H1 (cell line): ENCODE results near the gene UCHL5. TPM values are rescaled to one million over a fixed set of nuclear protein-coding genes. Genes with fewer than 3 reads are reported as not detected.

ENCODE experiments used
- CTCF ChIA-PET: fragments of 300-600 bp; sonication (Branson Sonifier 250); formaldehyde crosslinking; loops from one replicate; lab custom pipeline; 2021; ENCODE audit not compliant: partially characterized antibody; lab: Charles Lee
- POLR2A ChIA-PET: fragments of 300-600 bp; sonication (Branson Sonifier 250); formaldehyde crosslinking; loops from one replicate; lab custom pipeline; 2021; ENCODE audit warnings: inconsistent platforms; ENCODE audit not compliant: partially characterized antibody; lab: Charles Lee
- DNase-seq, 2 experiments: peaks; one replicate each; pipeline versions ENCODE4 v3.0.0 to v3.0.0-alpha.2; 2010 to 2022; ENCODE audit warnings: low spot score in 2 of 2, low read depth in 1 of 2, mixed read lengths in 1 of 2
- FAIRE-seq: peaks from 2 replicates; lab custom pipeline; 2011; peaks lifted over from hg19 to GRCh38; lab: Jason Lieb, UNC
- H2AFZ ChIP-seq: 2 replicates; pipeline ENCODE4 v1.8.1; 2012; ENCODE audit warnings: low read length, inconsistent platforms
- H2AK5ac ChIP-seq: 2 replicates; pipeline ENCODE4 v1.6.1; 2013; ENCODE audit warnings: low read depth, low read length
- H2BK120ac ChIP-seq: replicated peaks from 2 replicates; pipeline ENCODE3; 2013; ENCODE audit warnings: low read depth, low read length, inconsistent platforms
- H2BK12ac ChIP-seq: 2 replicates; pipeline ENCODE4 v1.6.1; 2013; ENCODE audit warnings: low read depth, low read length
- H2BK15ac ChIP-seq: 2 replicates; pipeline ENCODE4 v1.6.1; 2013; ENCODE audit warnings: low read length
- H2BK20ac ChIP-seq: 2 replicates; pipeline ENCODE4 v1.6.1; 2013; ENCODE audit warnings: low read length
- H2BK5ac ChIP-seq: 2 replicates; pipeline ENCODE4 v1.6.1; 2013; ENCODE audit warnings: low read depth, low read length
- H3K14ac ChIP-seq: 2 replicates; pipeline ENCODE4 v1.6.1; 2013; ENCODE audit warnings: inconsistent platforms; ENCODE audit not compliant: insufficient read length
- H3K18ac ChIP-seq: 2 replicates; pipeline ENCODE4 v1.6.1; 2013; ENCODE audit warnings: low read length; ENCODE audit errors: extremely low read depth
- H3K23ac ChIP-seq: 2 replicates; pipeline ENCODE4 v1.6.1; 2013; ENCODE audit warnings: inconsistent platforms; ENCODE audit not compliant: insufficient read length
- H3K23me2 ChIP-seq: 2 replicates; pipeline ENCODE4 v1.6.1; 2013; ENCODE audit warnings: low read depth, low read length
- H3K27ac ChIP-seq: 2 replicates; pipeline ENCODE4 v1.6.1; 2011; ENCODE audit warnings: low read depth, low read length, inconsistent platforms
- H3K27me3 ChIP-seq, 4 experiments: replicated peaks in 1 of 4; 1 replicate in 1 of 4; 2 replicates in 3 of 4; pipeline versions ENCODE4 v1.6.1 to v1.8.1; 2011 to 2013; ENCODE audit warnings: low read length in 3 of 4, mild to moderate bottlenecking in 3 of 4, inconsistent platforms in 2 of 4, mixed read lengths in 2 of 4, moderate library complexity in 1 of 4; ENCODE audit not compliant: control insufficient read depth in 3 of 4, insufficient read depth in 3 of 4; ENCODE audit errors: extremely low read depth in 1 of 4
- H3K36me3 ChIP-seq, 4 experiments: 2 replicates each; pipeline versions ENCODE4 v1.6.1 to v1.8.1; 2011 to 2013; ENCODE audit warnings: mild to moderate bottlenecking in 4 of 4, low read length in 3 of 4, moderate library complexity in 2 of 4, control low read depth in 1 of 4, inconsistent platforms in 1 of 4; ENCODE audit not compliant: insufficient read depth in 4 of 4, control insufficient read depth in 2 of 4
- H3K4ac ChIP-seq: replicated peaks from 2 replicates; pipeline ENCODE3; 2013; ENCODE audit warnings: low read length, low read depth, mixed read lengths, inconsistent platforms; ENCODE audit not compliant: insufficient read length
- H3K4me1 ChIP-seq, 4 experiments: replicated peaks in 1 of 4; 1 replicate in 1 of 4; 2 replicates in 3 of 4; pipeline versions ENCODE4 v1.6.1 to v1.8.1; 2011 to 2013; ENCODE audit warnings: low read length in 3 of 4, inconsistent platforms in 2 of 4, mixed read lengths in 1 of 4; ENCODE audit not compliant: insufficient read depth in 4 of 4, control insufficient read depth in 3 of 4
- H3K4me2 ChIP-seq, 2 experiments: 2 replicates each; pipeline versions ENCODE4 v1.6.1 to v1.8.1; 2011 to 2013; ENCODE audit warnings: low read depth in 2 of 2, low read length in 2 of 2, control low read depth in 1 of 2, inconsistent platforms in 1 of 2, mild to moderate bottlenecking in 1 of 2; ENCODE audit not compliant: insufficient read depth in 1 of 2
- H3K4me3 ChIP-seq, 4 experiments: fragments of 200-600, 300-600 bp in 1 of 4; sonication (generic), shearing (Covaris generic), sonication (Bioruptor Twin) in 1 of 4; 2 replicates each; pipeline versions ENCODE4 v1.5.1 to v1.8.1; 2011 to 2016; ENCODE audit warnings: low read length in 4 of 4, low read depth in 3 of 4, control low read depth in 2 of 4, inconsistent platforms in 2 of 4, mild to moderate bottlenecking in 2 of 4, mixed read lengths in 1 of 4, moderate library complexity in 1 of 4; ENCODE audit not compliant: insufficient read depth in 2 of 4; ENCODE audit errors: extremely low read depth in 1 of 4
- H3K56ac ChIP-seq: replicated peaks from 2 replicates; pipeline ENCODE3; 2013; ENCODE audit warnings: low read depth, mild to moderate bottlenecking, mixed read lengths, low read length, inconsistent platforms; ENCODE audit not compliant: insufficient read length
- H3K79me1 ChIP-seq: 2 replicates; pipeline ENCODE4 v1.6.1; 2013; ENCODE audit warnings: low read depth, low read length, control low read depth
- H3K79me2 ChIP-seq, 2 experiments: 2 replicates each; pipeline versions ENCODE4 v1.6.1 to v1.8.1; 2012 to 2013; ENCODE audit warnings: low read length in 2 of 2, mild to moderate bottlenecking in 2 of 2, inconsistent platforms in 1 of 2; ENCODE audit not compliant: insufficient read depth in 2 of 2, control insufficient read depth in 1 of 2
- H3K9ac ChIP-seq, 4 experiments: replicated peaks in 1 of 4; 1 replicate in 1 of 4; 2 replicates in 3 of 4; pipeline versions ENCODE4 v1.6.1 to v1.8.1; 2011 to 2013; ENCODE audit warnings: low read depth in 3 of 4, low read length in 3 of 4, control low read depth in 2 of 4, mild to moderate bottlenecking in 2 of 4, moderate library complexity in 2 of 4, inconsistent platforms in 1 of 4; ENCODE audit errors: extremely low read depth in 1 of 4
- H3K9me3 ChIP-seq, 2 experiments: 2 replicates each; pipeline versions ENCODE4 v1.6.1 to v1.8.1; 2012 to 2013; ENCODE audit warnings: mild to moderate bottlenecking in 2 of 2, moderate library complexity in 2 of 2, control low read depth in 1 of 2, inconsistent platforms in 1 of 2, low read depth in 1 of 2, low read length in 1 of 2, mixed read lengths in 1 of 2; ENCODE audit not compliant: insufficient read depth in 2 of 2
- H4K20me1 ChIP-seq, 2 experiments: replicated peaks in 1 of 2; 2 replicates each; pipeline versions ENCODE3 to v1.8.1; 2011 to 2013; ENCODE audit warnings: inconsistent platforms in 2 of 2, low read length in 2 of 2, mild to moderate bottlenecking in 1 of 2; ENCODE audit not compliant: insufficient read depth in 2 of 2, control insufficient read depth in 1 of 2
- H4K5ac ChIP-seq: 2 replicates; pipeline ENCODE4 v1.6.1; 2013; ENCODE audit warnings: low read length, low read depth, mixed read lengths, inconsistent platforms; ENCODE audit not compliant: insufficient read length
- H4K8ac ChIP-seq: 2 replicates; pipeline ENCODE4 v1.8.0; 2013; ENCODE audit warnings: mild to moderate bottlenecking, moderate library complexity, low read length, inconsistent platforms; ENCODE audit not compliant: insufficient read depth; ENCODE audit errors: extremely low read depth
- H4K91ac ChIP-seq: replicated peaks from 2 replicates; pipeline ENCODE3; 2013; ENCODE audit warnings: low read length, mixed read lengths, inconsistent platforms; ENCODE audit not compliant: insufficient read length
- ASH2L ChIP-seq: fragments of 200-600, 300-600 bp; sonication (generic); IDR thresholded peaks from one replicate; pipeline ENCODE4 v1.7.1; 2017; ENCODE audit warnings: low read length
- CHD2 ChIP-seq: IDR thresholded peaks from 2 replicates; pipeline ENCODE4 v1.6.1; 2012; ENCODE audit warnings: low read length, improper control_type of control experiment
- CREB1 ChIP-seq: IDR thresholded peaks from 2 replicates; pipeline ENCODE4 v1.6.1; 2012; ENCODE audit warnings: inconsistent platforms
- HDAC6 ChIP-seq: IDR thresholded peaks from one replicate; pipeline ENCODE4 v1.7.1; 2012; ENCODE audit warnings: low read depth, mild to moderate bottlenecking, inconsistent platforms, low read length, moderate library complexity
- RFX5 ChIP-seq: IDR thresholded peaks from 2 replicates; pipeline ENCODE4 v1.6.1; 2011; ENCODE audit warnings: low read depth, low read length, improper control_type of control experiment, borderline replicate concordance
- RXRA ChIP-seq: IDR thresholded peaks from 2 replicates; pipeline ENCODE4 v1.6.1; 2011; ENCODE audit warnings: low read depth, mild to moderate bottlenecking, low read length, moderate library complexity; ENCODE audit not compliant: insufficient read depth
- SIN3A ChIP-seq, 2 experiments: IDR thresholded peaks in 1 of 2; conservative IDR thresholded peaks in 1 of 2; 2 replicates each; pipeline ENCODE4 v1.6.1; 2011 to 2012; ENCODE audit warnings: low read length in 2 of 2, improper control_type of control experiment in 1 of 2, low read depth in 1 of 2, mild to moderate bottlenecking in 1 of 2
- SP2 ChIP-seq: IDR thresholded peaks from 2 replicates; pipeline ENCODE4 v1.6.1; 2012; ENCODE audit warnings: mild to moderate bottlenecking, low read length, inconsistent platforms
- WGBS, 2 experiments: shearing (Covaris generic) in 1 of 2; methylation state at CpG; one replicate each; pipeline versions ENCODE4 v1.1.6 to v1.1.7; 2013 to 2015; ENCODE audit warnings: low lambda C conversion rate in 2 of 2, mixed read lengths in 2 of 2, inconsistent platforms in 1 of 2, low coverage in 1 of 2, missing lambda C conversion rate in 1 of 2; ENCODE audit not compliant: insufficient replicate concordance in 2 of 2, insufficient coverage in 1 of 2, insufficient read length in 1 of 2; ENCODE audit errors: extremely low coverage in 1 of 2, missing lambda C conversion rate in 1 of 2; 5-methylcytosine and 5-hydroxymethylcytosine counted together
- polyA plus RNA-seq, 7 experiments: library from polyadenylated mRNA; depleted of rRNA in 3 of 7; stranded (reverse) in 5 of 7; unstranded in 2 of 7; fragments of >200 nt in 5 of 7; fragments of 200-250 nt in 2 of 7; gene quantifications; 1 replicate in 5 of 7; 2 replicates in 1 of 7; 4 replicates in 1 of 7; pipeline versions ENCODE4 v1.2.1 to v1.2.3, GENCODE V29; 2011 to 2013; ENCODE audit warnings: missing spikeins in 2 of 7, mixed read lengths in 2 of 7
- total RNA-seq: library from RNA; stranded (reverse); fragmentation: NEBNext Ultra II Directional; extraction: Animal tissue kit (Norgen Biotek cat#: 25700); gene quantifications from 2 replicates; pipeline ENCODE4 v1.2.1, GENCODE V29; 2021
- TF ChIP-seq, protein P1 (sequence below): IDR thresholded peaks from 2 replicates; pipeline ENCODE4 v1.6.1; 2011; ENCODE audit warnings: low read length, improper control_type of control experiment

UCHL5 gene
- total and polyA plus RNA-seq, 2 of the 8 experiments (the other 6 are each of a cell fraction or from before 2014, with no cell fraction given): 12.0 to 40.0 TPM

DNA sequence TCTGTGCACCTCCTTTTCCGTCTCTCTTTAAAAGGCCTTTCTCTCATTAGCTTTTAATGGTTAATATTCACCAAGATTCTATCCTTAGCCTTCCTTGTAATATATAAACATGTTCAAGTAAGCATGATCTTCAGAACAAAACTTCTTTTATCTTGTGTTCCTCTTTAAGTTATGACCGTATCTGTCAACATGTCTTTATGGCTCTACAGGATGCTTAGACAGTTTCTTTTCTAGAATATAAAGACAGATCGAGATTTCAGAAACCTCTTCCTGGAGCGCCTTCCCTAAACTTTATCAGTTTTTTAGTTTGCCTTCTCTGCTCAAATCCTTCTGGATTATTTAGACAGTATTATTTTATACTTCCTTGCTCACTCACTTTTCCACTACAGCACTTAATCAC lies 7.4 kb upstream of the UCHL5 start:
- Histone ChIP-seq H2AFZ (no peak overlapping the region), H3K27me3 (no peaks in the 10 kb centered on the region), H4K91ac (no peak overlapping the region), H3K36me3 (peaks cover 0 to 5% (median 1%) of the 10 kb centered on the region in 4 experiments; a peak in 2 of 8 replicates), H3K27ac (no peak overlapping the region), H3K79me1 (peaks cover 9% of the 10 kb centered on the region; the same call in 1 of the 2 replicates), H4K8ac (no peak overlapping the region), H2BK5ac (no peak overlapping the region), H3K9me3 (no peaks in the 10 kb centered on the region), H3K4me1 (peaks cover 0 to 9% (median 1%) of the 10 kb centered on the region in 4 experiments; a peak in 2 of 7 replicates), H3K4ac (no peak overlapping the region), H3K9ac (no peak overlapping the region), H3K23me2 (no peaks in the 10 kb centered on the region), H2BK12ac (no peak overlapping the region), H3K14ac (no peak overlapping the region), H3K23ac (no peak overlapping the region), H3K79me2 (peaks cover 12 to 85% of the 10 kb centered on the region in 2 experiments; a peak in 3 of 4 replicates), H3K18ac (no peak overlapping the region), H2AK5ac (no peak overlapping the region), H2BK20ac (no peak overlapping the region), H3K56ac (no peak overlapping the region), H3K4me2 (no peak overlapping the region), H4K20me1 (peaks cover 10 to 17% of the 10 kb centered on the region in 2 experiments), H2BK120ac (no peak overlapping the region), H2BK15ac (no peak overlapping the region), H3K4me3 (no peak overlapping the region), H4K5ac (no peak overlapping the region)
- DNase-seq: no peak
- ChIA-PET CTCF (interaction anchor here (0.8 kb wide), 1 partner anchor 590 kb away, joined by 3 read pairs; no protein-coding TSS in a partner anchor), POLR2A (interaction anchor here (1.1 to 1.2 kb wide), 3 partner anchors 12 to 38 kb away, joined by 3 to 4 read pairs (median 4); partner anchors contain the start of gene GLRX2)
- no peak for FAIRE-seq
- no peak for TF ChIP-seq SP2
- TF ChIP-seq RXRA: no peak
- no peak for TF ChIP-seq HDAC6
- TF ChIP-seq CHD2: no peak
- TF ChIP-seq, protein P1, sequence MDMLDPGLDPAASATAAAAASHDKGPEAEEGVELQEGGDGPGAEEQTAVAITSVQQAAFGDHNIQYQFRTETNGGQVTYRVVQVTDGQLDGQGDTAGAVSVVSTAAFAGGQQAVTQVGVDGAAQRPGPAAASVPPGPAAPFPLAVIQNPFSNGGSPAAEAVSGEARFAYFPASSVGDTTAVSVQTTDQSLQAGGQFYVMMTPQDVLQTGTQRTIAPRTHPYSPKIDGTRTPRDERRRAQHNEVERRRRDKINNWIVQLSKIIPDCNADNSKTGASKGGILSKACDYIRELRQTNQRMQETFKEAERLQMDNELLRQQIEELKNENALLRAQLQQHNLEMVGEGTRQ: no peak
- TF ChIP-seq SIN3A (conservative IDR thresholded peaks at IDR 0.05 in 1 of 2, IDR thresholded peaks at IDR 0.05 in 1 of 2; ENCODE audit: low read depth in 1 of 2, low read length in 2 of 2): no peak
- TF ChIP-seq ASH2L: no peak
- TF ChIP-seq CREB1: no peak
- no peak for TF ChIP-seq RFX5
- WGBS, 2 experiments: 96% methylated on average over 4 of the region's 4 CpGs; no CpG with 5 or more reads in 1 of the 2 experiments
